Keratinocyte (primary cell): ENCODE measurements around the gene MC1R. TPM values are rescaled to one million over a fixed set of nuclear protein-coding genes. Genes with fewer than 3 reads are reported as not detected.

Source experiments
- DNase-seq: peaks from one replicate; pipeline ENCODE4 v3.0.0-alpha.2; 2011; ENCODE audit warnings: low read depth, missing footprints, low spot score
- FAIRE-seq: peaks from 2 replicates; lab custom pipeline; 2011; peaks lifted over from hg19 to GRCh38; lab: Jason Lieb, UNC
- H2AFZ ChIP-seq: 2 replicates; pipeline ENCODE4 v1.6.0; 2012; ENCODE audit warnings: low read length, control low read depth, inconsistent platforms; ENCODE audit not compliant: control insufficient read depth
- H3K27ac ChIP-seq: 2 replicates; pipeline ENCODE4 v1.5.1; 2011; ENCODE audit warnings: low read length; ENCODE audit not compliant: control insufficient read depth, insufficient read depth
- H3K27me3 ChIP-seq: 3 replicates; pipeline ENCODE4 v1.6.0; 2011; ENCODE audit warnings: low read length; ENCODE audit not compliant: control insufficient read depth, insufficient read depth; ENCODE audit errors: extremely low read depth
- H3K36me3 ChIP-seq, 2 experiments: 2 replicates in 1 of 2; 3 replicates in 1 of 2; pipeline ENCODE4 v1.5.1; 2011; ENCODE audit warnings: low read length in 2 of 2, mild to moderate bottlenecking in 1 of 2; ENCODE audit not compliant: control insufficient read depth in 2 of 2, insufficient read depth in 2 of 2; ENCODE audit errors: extremely low read depth in 1 of 2
- H3K4me1 ChIP-seq: 3 replicates; pipeline ENCODE4 v1.5.1; 2011; ENCODE audit warnings: low read length; ENCODE audit not compliant: control insufficient read depth, insufficient read depth; ENCODE audit errors: extremely low read depth
- H3K4me2 ChIP-seq: 3 replicates; pipeline ENCODE4 v1.6.0; 2011; ENCODE audit warnings: low read depth, low read length; ENCODE audit not compliant: control insufficient read depth, insufficient read depth; ENCODE audit errors: extremely low read depth
- H3K4me3 ChIP-seq, 3 experiments: fragments of 200-600 bp in 1 of 3; sonication (generic) in 1 of 3; 2 replicates in 2 of 3; 3 replicates in 1 of 3; pipeline ENCODE4 v1.5.1; 2011 to 2016; ENCODE audit warnings: low read length in 3 of 3, mild to moderate bottlenecking in 3 of 3, control low read depth in 2 of 3, inconsistent platforms in 1 of 3, low read depth in 1 of 3, mixed read lengths in 1 of 3, mixed run types in 1 of 3, moderate library complexity in 1 of 3; ENCODE audit not compliant: control insufficient read depth in 2 of 3, insufficient read depth in 2 of 3; ENCODE audit errors: extremely low read depth in 1 of 3
- H3K79me2 ChIP-seq: 2 replicates; pipeline ENCODE4 v1.6.0; 2012; ENCODE audit warnings: low read length; ENCODE audit not compliant: control insufficient read depth, insufficient read depth
- H3K9ac ChIP-seq: 3 replicates; pipeline ENCODE4 v1.6.0; 2011; ENCODE audit warnings: low read length; ENCODE audit not compliant: control insufficient read depth, insufficient read depth; ENCODE audit errors: extremely low read depth
- H3K9me1 ChIP-seq: 3 replicates; pipeline ENCODE4 v1.6.0; 2011; ENCODE audit warnings: low read length; ENCODE audit not compliant: control insufficient read depth, insufficient read depth; ENCODE audit errors: extremely low read depth
- H3K9me3 ChIP-seq: 2 replicates; pipeline ENCODE4 v1.5.1; 2012; ENCODE audit warnings: low read depth, low read length; ENCODE audit not compliant: control insufficient read depth
- H4K20me1 ChIP-seq: 3 replicates; pipeline ENCODE4 v1.6.0; 2011; ENCODE audit warnings: low read length; ENCODE audit not compliant: control insufficient read depth, insufficient read depth; ENCODE audit errors: extremely low read depth
- EZH2 ChIP-seq: IDR thresholded peaks from one replicate; pipeline ENCODE4 v1.6.1; 2012; ENCODE audit warnings: inconsistent platforms, mild to moderate bottlenecking, low read length, moderate library complexity
- dilution Hi-C: fragments of 300-500 bp; cut with MboI; formaldehyde crosslinking; loops from one replicate; pipeline ENCODE4 v1.7.0; 2020; ENCODE audit warnings: low sequenced_read_pairs; ENCODE audit not compliant: extremely low pct_ligation_motif_present
- polyA plus RNA-seq, 5 experiments: library from polyadenylated mRNA; depleted of rRNA in 3 of 5; stranded (reverse) in 3 of 5; stranded (forward) in 1 of 5; unstranded in 1 of 5; fragments of >200 nt; gene quantifications; 1 replicate in 1 of 5; 2 replicates in 3 of 5; 3 replicates in 1 of 5; pipeline versions ENCODE4 v1.2.1 to v1.2.3, GENCODE V29; 2011 to 2012; ENCODE audit warnings: missing spikeins in 2 of 5, low read depth in 1 of 5, low replicate concordance in 1 of 5
- TF ChIP-seq, protein P1 (sequence below), 3 experiments: IDR thresholded peaks in 1 of 3; conservative IDR thresholded peaks in 1 of 3; optimal IDR thresholded peaks in 1 of 3; 2 replicates in 2 of 3; 3 replicates in 1 of 3; pipeline versions ENCODE3 to v1.5.1; 2011; ENCODE audit warnings: low read length in 3 of 3, mild to moderate bottlenecking in 3 of 3, moderate library complexity in 2 of 3, control low read depth in 1 of 3, inconsistent platforms in 1 of 3; ENCODE audit not compliant: insufficient read depth in 2 of 3; ENCODE audit errors: extremely low read depth in 1 of 3

Gene MC1R
- polyA plus RNA-seq, 1 donor (not counting 4 experiments of a cell fraction or from before 2014, with no cell fraction given) = 1.1 TPM

DNA sequence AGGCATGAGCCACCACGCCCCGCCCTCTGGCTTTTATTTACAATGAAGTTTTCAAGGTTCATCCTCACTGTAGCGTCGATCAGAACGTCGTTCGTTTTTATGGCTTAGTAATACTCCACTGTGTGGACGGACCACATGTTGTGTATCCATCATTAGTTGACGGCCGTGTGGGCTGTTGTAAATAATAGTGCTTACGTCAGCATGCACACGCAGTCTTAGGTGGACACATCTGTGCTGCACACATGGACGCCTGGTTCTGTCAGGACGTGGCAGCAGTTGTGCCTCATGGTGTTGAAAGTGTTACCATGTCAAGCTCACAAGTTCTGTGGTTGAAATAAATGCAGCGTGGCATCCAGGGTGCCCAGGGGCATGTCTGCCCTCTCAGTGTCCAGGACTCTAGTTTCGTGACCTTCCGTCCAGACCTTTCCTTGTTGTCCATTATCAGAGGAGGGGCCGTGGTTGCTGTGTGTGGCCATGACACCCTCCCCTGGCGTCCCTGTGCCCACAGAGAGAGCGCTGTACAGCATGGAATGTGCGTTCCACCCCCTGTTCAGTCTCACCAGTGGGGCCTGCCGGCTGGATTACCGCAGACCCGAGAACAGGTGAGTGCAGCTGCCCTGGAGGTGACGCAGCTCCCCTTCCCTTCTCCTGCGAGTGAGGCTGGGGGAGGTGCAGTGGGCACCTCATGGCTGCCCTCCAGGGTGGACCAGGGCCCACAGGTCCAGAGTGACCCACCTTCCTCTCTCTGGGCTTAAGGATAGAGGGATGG is 23.0 kb upstream of the MC1R start:
- H3K4me1 ChIP-seq = no peaks in the 10 kb centered on the region
- no peaks in the 10 kb centered on the region for H3K9me1 ChIP-seq
- peaks cover 4% of the 10 kb centered on the region for H4K20me1 ChIP-seq
- H3K36me3 ChIP-seq = peaks cover 37 to 53% of the 10 kb centered on the region in 2 experiments
- H3K4me2 ChIP-seq = no peak overlapping the region
- FAIRE-seq = no peak
- no peak overlapping the region for H3K9ac ChIP-seq
- H3K27me3 ChIP-seq = no peaks in the 10 kb centered on the region
- H3K79me2 ChIP-seq = no peaks in the 10 kb centered on the region
- no peak overlapping the region for H2AFZ ChIP-seq
- TF ChIP-seq, protein P1, sequence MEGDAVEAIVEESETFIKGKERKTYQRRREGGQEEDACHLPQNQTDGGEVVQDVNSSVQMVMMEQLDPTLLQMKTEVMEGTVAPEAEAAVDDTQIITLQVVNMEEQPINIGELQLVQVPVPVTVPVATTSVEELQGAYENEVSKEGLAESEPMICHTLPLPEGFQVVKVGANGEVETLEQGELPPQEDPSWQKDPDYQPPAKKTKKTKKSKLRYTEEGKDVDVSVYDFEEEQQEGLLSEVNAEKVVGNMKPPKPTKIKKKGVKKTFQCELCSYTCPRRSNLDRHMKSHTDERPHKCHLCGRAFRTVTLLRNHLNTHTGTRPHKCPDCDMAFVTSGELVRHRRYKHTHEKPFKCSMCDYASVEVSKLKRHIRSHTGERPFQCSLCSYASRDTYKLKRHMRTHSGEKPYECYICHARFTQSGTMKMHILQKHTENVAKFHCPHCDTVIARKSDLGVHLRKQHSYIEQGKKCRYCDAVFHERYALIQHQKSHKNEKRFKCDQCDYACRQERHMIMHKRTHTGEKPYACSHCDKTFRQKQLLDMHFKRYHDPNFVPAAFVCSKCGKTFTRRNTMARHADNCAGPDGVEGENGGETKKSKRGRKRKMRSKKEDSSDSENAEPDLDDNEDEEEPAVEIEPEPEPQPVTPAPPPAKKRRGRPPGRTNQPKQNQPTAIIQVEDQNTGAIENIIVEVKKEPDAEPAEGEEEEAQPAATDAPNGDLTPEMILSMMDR (optimal IDR thresholded peaks at IDR 0.05 in 1 of 3, IDR thresholded peaks at IDR 0.05 in 1 of 3, conservative IDR thresholded peaks at IDR 0.05 in 1 of 3; ENCODE audit: extremely low read depth in 1 of 3, insufficient read depth in 2 of 3, low read length in 3 of 3) = no peak
- no peak for TF ChIP-seq EZH2
- no peak overlapping the region for H3K27ac ChIP-seq
- no peak overlapping the region for H3K4me3 ChIP-seq
- dilution Hi-C loops = no loop called here
- H3K9me3 ChIP-seq = no peaks in the 10 kb centered on the region
- no peak for DNase-seq

DNA sequence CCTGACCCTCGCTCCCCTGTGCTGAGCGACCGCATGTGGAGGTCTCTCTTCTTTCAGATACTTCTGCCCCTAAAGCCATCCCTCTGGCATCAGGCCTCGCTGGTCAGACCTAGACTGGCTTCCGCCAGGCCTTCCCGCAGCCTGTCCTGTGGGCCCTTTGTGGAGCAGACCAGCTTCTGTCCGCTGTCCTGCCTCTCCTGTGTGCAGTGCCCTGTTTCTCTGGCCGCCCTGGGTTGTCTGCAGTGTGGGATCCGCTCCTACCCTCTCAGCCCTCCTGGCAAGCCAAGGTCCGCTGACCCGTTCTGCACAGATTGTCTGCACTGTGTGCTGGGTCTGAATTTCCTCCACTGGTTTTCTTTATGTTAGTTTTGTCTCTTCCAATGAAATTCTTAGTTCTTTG is 21.5 kb upstream of the MC1R start:
- no peaks in the 10 kb centered on the region for H3K9me3 ChIP-seq
- H4K20me1 ChIP-seq = peaks cover 4% of the 10 kb centered on the region
- no peaks in the 10 kb centered on the region for H3K27me3 ChIP-seq
- FAIRE-seq = no peak
- H3K27ac ChIP-seq = no peak overlapping the region
- no peak overlapping the region for H2AFZ ChIP-seq
- H3K9me1 ChIP-seq = no peaks in the 10 kb centered on the region
- peaks cover 37 to 50% of the 10 kb centered on the region in 2 experiments for H3K36me3 ChIP-seq
- no peak overlapping the region for H3K4me3 ChIP-seq
- H3K79me2 ChIP-seq = no peaks in the 10 kb centered on the region
- no peaks in the 10 kb centered on the region for H3K4me1 ChIP-seq
- no peak for DNase-seq
- dilution Hi-C loops = no loop called here
- TF ChIP-seq EZH2 = no peak
- TF ChIP-seq, protein P1 (optimal IDR thresholded peaks at IDR 0.05 in 1 of 3, IDR thresholded peaks at IDR 0.05 in 1 of 3, conservative IDR thresholded peaks at IDR 0.05 in 1 of 3; ENCODE audit: extremely low read depth in 1 of 3, insufficient read depth in 2 of 3, low read length in 3 of 3) = no peak
- H3K4me2 ChIP-seq = no peak overlapping the region
- no peak overlapping the region for H3K9ac ChIP-seq
